GM21737 (cell line): ENCODE data around the gene CALCB.

ENCODE experiments used
- ATAC-seq: cut with Tn5 transposase; IDR thresholded peaks from one replicate; pipeline ENCODE4 v1.9.1; 2021; ENCODE audit warnings: mild to moderate bottlenecking, moderate library complexity; ENCODE audit not compliant: unreplicated experiment

Gene CALCB

GRCh38 chr11:15117751-15118150, 44.4 kb downstream of the CALCB start:
- ATAC-seq: no peak

- ATAC-seq: no peak
Measured at GRCh38 chr11:15118431-15118830, 45.0 kb downstream of the CALCB start.

GRCh38 chr11:15119352-15119751, 46.0 kb downstream of the CALCB start:
- no peak for ATAC-seq

GRCh38 chr11:15119826-15120225, 46.4 kb downstream of the CALCB start:
- ATAC-seq: no peak

- no peak for ATAC-seq
Measured at GRCh38 chr11:15123849-15124248, 50.5 kb downstream of the CALCB start.

GRCh38 chr11:15124528-15124927, 51.1 kb downstream of the CALCB start:
- no peak for ATAC-seq

GRCh38 chr11:15127341-15127740, 53.9 kb downstream of the CALCB start:
- no peak for ATAC-seq
